Activated CD4-positive, CD25-positive, alpha-beta regulatory T cell treated with anti-CD3 and anti-CD28 coated beads, Interleukin-2, amount 50 U/mL, for 72 hours (primary cell): ENCODE results near the gene MEGF8.

Experiments used
- DNase-seq: peaks from one replicate; pipeline ENCODE4 v3.0.0; 2021

Gene MEGF8

DNA sequence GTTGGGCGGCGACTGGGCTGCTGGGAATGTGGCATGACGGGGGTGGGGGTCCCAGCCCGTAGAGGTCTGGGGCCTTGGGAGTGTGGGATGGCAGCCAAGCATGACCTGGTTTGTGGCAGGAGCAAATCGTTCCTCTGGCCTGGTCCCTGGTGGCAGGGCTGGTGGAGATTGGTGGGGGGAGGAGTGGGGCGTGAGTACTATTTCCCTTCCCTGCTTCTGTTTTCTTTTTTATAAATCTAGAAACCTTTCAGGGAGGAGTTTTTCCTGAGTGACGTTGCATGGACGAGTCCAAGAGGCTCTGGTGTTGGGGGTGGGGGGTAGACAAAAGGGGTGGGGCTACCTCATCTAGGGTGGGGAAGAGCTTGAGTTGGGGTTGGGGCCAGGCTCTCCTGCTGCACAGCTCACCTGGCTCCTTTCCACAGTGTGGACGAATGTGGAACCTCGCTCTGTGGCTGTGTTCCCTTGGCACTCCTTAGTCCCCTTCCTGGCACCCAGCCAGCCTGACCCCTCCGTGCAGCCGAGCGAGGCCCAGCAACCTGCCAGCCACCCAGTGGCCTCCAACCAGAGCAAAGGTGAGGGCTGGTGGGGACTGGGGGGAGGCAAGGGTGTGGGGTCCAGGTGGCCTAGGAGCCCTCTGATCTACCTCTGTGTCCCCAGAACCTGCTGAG, 39.0 kb upstream of the MEGF8 start:
- DNase-seq, result no peak

- no peak for DNase-seq
These were observed 38.2 kb upstream of the MEGF8 start for GRCh38 chr19:42287017-42287826.

GRCh38 chr19:42287827-42288107, 37.7 kb upstream of the MEGF8 start:
- DNase-seq, result no peak

GRCh38 chr19:42288387-42288786, 37.0 kb upstream of the MEGF8 start:
- DNase-seq, result no peak

DNA sequence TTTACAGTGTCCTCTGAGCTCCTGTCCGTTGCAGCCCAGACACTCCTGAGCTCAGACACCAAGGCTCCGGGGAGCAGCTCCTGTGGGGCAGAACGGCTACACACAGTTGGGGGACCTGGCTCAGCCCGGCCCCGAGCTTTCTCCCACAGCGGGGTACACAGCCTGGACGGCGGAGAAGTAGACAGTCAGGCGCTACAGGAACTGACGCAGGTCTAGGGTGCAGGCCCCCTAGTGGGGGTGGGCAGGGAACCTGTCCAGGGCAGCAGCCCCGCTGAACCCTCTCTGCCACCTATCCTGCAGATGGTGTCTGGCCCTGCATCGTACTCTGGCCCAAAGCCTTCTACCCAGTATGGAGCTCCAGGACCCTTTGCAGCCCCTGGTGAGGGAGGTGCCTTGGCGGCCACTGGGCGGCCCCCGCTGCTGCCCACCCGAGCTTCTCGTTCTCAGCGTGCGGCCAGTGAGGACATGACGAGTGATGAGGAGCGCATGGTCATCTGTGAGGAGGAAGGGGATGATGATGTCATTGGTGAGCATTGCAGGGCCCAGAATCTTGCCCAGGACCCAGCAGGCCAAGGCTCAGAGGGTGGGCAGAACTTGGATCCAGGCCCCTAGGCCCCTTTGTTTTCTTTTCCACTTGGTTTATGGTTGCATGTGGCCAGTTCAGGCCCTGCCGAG, 36.4 kb upstream of the MEGF8 start:
- DNase-seq, result no peak

- DNase-seq, result no peak
These were observed 35.8 kb upstream of the MEGF8 start for GRCh38 chr19:42289556-42290041.

GRCh38 chr19:42290136-42290522, 35.3 kb upstream of the MEGF8 start:
- no peak for DNase-seq

GRCh38 chr19:42290523-42291434, 34.7 kb upstream of the MEGF8 start:
- no peak for DNase-seq

GRCh38 chr19:42291435-42291810, 34.0 kb upstream of the MEGF8 start:
- DNase-seq, result no peak

DNA sequence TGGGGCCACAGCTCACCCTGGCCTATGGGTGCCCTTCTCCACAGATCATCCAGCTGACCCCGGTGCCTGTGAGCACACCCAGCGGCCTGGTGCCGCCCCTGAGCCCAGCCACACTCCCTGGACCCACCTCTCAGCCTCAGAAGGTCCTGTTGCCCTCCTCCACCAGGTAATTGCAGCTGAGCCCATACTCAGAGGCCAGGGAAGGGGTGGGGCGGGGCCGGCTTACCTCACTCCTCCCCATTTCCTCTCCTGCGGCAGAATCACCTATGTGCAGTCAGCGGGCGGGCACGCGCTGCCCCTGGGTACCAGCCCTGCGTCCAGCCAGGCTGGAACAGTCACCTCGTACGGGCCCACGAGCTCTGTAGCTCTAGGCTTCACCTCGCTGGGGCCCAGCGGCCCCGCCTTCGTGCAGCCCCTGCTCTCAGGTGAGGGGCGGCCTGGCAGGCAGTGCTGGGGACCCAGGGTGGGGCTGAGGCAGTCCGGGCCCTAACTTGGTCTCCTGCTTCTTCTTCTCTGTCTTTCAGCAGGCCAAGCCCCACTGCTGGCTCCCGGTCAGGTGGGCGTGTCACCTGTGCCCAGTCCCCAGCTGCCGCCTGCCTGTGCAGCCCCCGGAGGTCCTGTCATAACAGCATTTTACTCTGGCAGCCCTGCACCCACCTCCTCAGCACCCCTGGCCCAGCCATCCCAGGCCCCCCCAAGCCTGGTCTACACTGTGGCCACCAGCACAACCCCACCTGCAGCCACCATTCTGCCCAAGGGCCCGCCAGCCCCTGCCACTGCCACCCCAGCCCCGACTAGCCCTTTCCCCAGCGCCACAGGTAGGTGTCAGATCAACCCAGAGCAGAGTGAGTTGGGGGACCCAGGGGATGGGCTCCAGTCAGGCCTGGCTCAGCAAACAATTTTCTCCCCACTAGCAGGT, 33.1 kb upstream of the MEGF8 start:
- DNase-seq, result no peak

DNA sequence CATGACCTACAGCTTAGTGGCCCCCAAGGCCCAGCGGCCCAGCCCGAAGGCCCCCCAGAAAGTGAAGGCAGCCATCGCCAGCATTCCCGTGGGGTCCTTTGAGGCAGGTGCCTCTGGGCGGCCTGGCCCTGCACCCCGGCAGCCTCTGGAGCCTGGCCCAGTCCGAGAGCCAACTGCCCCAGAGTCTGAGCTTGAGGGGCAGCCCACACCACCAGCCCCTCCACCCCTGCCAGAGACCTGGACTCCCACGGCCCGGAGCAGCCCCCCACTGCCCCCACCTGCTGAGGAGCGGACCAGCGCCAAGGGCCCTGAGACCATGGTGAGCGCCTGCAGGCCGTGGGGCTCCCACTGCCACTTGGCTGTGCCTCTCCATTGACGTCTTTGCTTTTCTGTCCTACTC, 32.5 kb upstream of the MEGF8 start:
- DNase-seq, result no peak

GRCh38 chr19:42293540-42293939, 31.9 kb upstream of the MEGF8 start:
- no peak for DNase-seq

- no peak for DNase-seq
These were observed 31.5 kb upstream of the MEGF8 start for GRCh38 chr19:42293948-42294347.

DNA sequence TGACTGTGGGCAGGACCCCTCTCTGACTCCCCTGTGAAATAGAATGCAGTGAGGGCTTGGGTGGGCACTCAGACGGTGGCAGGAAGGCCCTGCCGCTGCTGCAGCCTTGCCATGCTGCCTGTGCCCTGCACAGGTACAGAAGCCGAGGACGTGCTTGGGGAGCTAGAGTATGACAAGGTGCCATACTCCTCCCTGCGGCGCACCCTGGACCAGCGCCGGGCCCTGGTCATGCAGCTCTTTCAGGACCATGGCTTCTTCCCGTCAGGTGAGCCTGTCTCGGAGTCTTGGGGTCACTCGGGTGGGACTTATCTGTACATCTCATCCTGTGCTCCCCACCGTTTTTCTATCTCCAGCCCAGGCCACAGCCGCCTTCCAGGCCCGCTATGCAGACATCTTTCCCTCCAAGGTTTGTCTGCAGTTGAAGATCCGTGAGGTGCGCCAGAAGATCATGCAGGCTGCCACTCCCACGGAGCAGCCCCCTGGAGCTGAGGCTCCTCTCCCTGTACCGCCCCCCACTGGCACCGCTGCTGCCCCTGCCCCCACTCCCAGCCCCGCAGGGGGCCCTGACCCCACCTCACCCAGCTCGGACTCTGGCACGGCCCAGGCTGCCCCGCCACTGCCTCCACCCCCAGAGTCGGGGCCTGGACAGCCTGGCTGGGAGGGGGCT, 30.8 kb upstream of the MEGF8 start:
- no peak for DNase-seq

DNA sequence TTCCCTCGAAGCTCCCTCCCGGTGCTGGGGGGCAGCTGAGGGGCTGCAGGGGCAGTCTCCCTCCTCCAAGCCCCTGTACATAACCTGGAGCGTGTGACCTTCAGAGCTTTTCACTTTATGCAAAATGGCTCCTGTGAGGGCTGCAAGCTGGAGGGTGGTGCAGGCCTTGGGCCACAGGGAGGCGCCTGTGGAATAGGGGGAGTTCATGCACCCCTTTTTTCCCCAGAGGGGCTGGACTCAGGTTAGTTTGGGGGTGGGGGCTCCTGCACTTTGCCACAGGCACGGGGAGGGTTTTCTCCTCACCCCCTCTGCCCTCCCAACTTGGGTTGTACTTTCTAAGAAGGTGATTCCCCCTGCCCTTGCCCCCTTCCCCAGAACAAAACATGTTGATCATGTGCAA, 30.1 kb upstream of the MEGF8 start:
- DNase-seq, result no peak

GRCh38 chr19:42295831-42296525, 29.5 kb upstream of the MEGF8 start:
- DNase-seq, result peak; percentile 92

DNA sequence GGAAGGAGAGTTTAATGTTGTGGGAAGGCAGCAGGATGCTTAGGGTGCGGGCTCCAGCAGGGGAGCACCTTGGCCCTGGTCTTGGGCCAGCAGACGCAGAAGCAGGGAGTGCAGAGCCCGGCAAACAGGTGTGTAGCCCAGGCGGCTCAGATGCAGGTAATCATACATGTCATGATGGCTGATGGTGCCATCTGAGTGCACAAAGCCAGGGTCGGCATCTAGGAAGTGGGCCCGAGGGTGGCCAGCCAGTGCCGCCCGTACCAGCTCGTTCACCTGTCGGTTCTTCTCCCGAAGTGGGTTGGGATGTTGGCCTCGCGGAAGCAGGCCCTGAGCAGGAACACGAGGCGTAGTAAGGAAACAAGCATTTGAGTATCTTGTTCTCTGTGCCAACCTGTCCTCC, 28.4 kb upstream of the MEGF8 start:
- DNase-seq, result no peak

DNA sequence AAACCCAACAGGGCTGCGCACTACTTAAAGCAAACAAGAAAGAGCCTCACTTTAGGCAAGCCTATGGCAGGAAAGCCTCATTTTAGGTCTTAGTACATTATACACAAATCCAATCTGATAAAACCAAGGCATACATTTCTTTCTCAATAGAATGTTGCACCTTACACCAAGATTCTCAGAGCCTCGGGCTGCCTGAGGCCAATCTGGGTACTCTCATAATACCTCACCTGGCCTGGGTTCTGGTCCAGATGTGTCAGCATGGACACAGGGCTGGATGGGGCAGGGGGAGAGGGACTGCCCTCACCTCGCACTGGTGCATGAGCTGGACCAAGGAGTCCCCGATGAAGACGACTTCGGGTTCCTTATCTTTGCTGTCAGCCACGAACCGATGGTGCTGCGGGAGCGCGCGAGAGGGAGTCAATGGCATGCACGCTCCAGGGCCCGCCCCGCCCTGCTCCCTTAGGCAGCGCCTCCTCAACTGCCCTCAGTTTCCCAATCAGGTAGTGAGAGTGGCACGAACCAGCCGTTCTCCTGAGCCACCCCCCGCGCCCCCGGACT, 23.7 kb upstream of the MEGF8 start, which contains the start of gene PRR19:
Gene PRR19, plus strand, starts transcription at position 487 of the 558 bp plus-strand sequence. CDS start 7,453 bp downstream, outside the sequence.
- DNase-seq, result peak; percentile 44

DNA sequence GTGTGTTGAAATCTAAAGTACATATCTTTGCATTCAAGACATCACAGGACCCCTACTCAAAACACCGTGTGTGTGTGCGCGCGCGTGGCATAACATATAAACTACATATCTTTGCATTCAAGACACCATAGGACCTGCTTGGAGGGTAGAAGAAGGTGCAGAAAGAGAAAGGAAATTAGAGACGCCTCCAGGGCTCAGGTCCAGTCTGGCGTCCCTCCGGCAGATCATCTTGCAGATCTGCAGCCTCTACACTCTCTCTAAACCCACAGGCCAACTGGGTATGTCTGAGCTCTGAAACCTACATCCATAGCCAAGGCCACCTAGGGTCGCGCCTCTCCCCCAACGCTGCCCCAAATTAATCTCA, 22.4 kb upstream of the MEGF8 start:
- no peak for DNase-seq

GRCh38 chr19:42303876-42304275, 21.6 kb upstream of the MEGF8 start:
- DNase-seq, result no peak
